Measurements from ENCODE around the gene CUL4A.
A peak's percentile ranks its signal among the peaks of the same experiment; 100 is the strongest.

The CUL4A gene

DNA sequence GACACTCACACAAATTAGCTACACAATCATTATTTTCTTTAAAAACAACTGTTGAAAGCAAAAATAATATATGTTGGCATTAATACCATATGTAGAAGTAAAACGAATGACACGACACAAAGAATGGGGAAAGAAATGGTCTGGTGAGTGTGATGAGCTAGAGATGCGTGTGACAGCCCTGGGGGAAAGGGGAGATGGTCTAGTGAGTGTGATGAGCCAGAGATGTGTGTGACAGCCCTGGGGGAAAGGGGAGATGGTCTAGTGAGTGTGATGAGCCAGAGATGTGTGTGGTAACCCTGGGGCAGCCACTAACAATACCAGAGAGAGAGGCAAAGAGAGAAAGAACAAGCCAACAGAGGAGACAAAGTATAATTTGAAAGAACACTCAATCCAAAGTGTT is 65.3 kb downstream of the CUL4A start:
- FAIRE-seq (no peak), DNase-seq (ENCODE audit: insufficient read length, low spot score) (no peak)
- no peak for TF ChIP-seq CTCF (IDR thresholded peaks at IDR 0.05; ENCODE audit: insufficient read depth, missing control alignments)

GRCh38 chr13:113275387-113275786 is 66.0 kb downstream of the CUL4A start:
- FAIRE-seq (no peak), DNase-seq (ENCODE audit: insufficient read length, low spot score) (no peak)
- TF ChIP-seq CTCF (IDR thresholded peaks at IDR 0.05; ENCODE audit: insufficient read depth, missing control alignments): peak; percentile 43

DNA sequence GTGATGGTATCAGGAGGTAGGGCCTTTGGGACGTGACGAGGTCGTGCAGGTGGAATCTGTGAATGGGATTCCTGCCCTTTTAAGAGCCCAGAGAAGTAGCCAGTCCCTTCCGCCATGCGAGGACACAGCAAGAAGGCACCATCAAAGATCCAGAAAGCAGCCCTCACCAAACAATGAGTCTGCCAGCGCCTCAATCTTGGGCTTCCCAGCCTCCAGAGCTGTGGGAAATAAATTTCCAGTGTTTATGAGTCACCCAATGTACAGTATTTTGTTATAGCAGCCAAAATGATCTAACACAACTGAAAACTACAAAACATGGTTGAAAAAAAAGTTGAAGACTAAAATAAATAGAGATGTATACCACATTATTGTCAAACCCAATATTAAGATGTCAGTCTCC is 70.7 kb downstream of the CUL4A start:
- FAIRE-seq (no peak), DNase-seq (ENCODE audit: insufficient read length, low spot score) (no peak)
- TF ChIP-seq CTCF (IDR thresholded peaks at IDR 0.05; ENCODE audit: insufficient read depth, missing control alignments): no peak

- FAIRE-seq (no peak), DNase-seq (ENCODE audit: insufficient read length, low spot score) (no peak)
- no peak for TF ChIP-seq CTCF (IDR thresholded peaks at IDR 0.05; ENCODE audit: insufficient read depth, missing control alignments)
Measured at GRCh38 chr13:113283904-113284303, 74.5 kb downstream of the CUL4A start.

DNA sequence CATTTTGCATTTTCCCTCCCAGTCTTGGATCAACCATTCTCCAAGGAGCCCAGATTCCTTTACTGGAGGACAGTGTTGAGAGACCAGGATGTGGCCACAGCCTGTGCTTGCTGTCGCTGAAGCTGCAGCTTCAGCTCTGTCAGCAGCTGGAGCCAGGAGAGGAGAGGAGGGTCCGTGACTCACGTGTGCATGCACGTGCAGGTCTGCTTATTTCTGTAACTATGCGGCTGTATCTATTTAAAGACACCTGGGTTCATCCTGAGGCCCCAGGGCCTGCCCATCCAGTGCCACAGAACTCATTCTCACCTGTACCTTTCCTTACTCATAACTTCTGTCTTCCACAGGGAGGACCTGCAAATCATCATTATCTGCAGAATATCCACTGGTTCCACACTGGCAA is 79.5 kb downstream of the CUL4A start:
- DNase-seq (ENCODE audit: insufficient read length, low spot score): no peak
- no peak for FAIRE-seq
- TF ChIP-seq CTCF (IDR thresholded peaks at IDR 0.05; ENCODE audit: insufficient read depth, missing control alignments): no peak

DNA sequence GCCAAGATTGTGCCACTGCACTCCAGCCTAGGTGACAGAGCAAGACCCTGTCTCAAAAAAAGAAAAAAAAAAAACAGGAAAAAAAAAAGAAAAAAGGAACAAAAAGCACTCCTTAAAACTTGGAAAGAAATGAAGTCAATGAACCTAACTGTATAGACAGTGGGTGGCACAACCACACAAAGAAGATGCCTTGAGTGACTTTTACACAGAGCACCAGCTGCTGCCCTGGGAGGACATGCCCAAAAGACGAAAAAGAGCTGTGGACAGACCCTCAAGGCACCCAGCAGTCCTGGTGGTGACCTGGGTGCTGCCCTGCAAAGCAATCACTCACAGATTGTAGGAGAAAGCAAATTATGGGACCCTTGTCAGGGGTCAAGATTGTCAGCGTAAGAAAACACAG is 81.7 kb downstream of the CUL4A start:
- TF ChIP-seq CTCF (IDR thresholded peaks at IDR 0.05; ENCODE audit: insufficient read depth, missing control alignments): no peak
- FAIRE-seq: no peak
- no peak for DNase-seq (ENCODE audit: insufficient read length, low spot score)

DNA sequence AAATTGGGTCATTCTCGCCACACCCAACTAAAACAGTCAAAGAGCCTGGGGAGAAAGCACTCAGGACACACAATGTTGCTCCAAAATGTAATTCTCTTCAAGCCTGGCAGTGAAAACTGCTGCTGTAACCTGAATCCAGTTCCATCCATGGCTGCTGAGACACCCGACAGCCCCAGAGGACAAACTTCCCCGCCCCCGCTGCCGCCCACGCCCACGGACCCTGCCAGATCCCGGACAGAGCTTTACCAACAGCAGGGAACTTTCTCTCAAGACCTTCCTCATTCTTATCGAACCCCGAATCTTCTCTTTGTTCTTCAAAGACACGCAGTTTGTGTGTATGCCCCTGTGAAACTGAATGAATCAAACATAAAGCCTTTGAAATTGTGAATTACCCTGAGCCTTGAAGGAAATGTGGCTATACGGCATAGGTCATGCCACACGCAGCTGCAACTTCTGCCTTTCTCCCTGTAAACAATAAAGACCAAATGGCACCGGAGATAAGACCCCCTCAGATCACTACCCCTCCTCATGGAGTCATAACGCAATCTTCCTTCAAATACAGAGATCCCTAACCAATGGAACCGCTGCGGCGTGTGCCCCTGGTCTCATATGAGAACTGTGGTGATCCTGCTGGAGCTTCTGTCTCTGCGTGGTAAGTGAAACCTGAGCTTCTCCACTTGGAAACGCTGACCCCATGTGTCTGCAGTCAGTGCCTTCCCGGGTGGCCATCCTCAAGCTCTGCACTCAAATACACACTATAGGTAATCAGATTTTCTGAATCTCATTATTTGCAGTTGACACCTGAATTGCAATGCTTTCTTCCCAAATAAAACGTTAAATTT is 82.8 kb downstream of the CUL4A start:
- FAIRE-seq: no peak
- TF ChIP-seq CTCF (IDR thresholded peaks at IDR 0.05; ENCODE audit: insufficient read depth, missing control alignments): no peak
- DNase-seq (ENCODE audit: insufficient read length, low spot score): no peak

Data from D721Med (cell line).